Erythroblast (primary cell): ENCODE data around the gene LDLRAD4.
"Not testable (repeated sequence)": the region's sequence is repeated elsewhere in the genome, so short reads cannot be mapped to it uniquely, and the experiment has no call there.

ENCODE experiments used
- DNase-seq, 2 experiments: peaks; one replicate each; lab custom pipeline; 2025; lab: John Stamatoyannopoulos, UW
- GATA1 ChIP-seq: IDR thresholded peaks from 2 replicates; pipeline ENCODE4 v1.6.1; 2011; ENCODE audit warnings: low read depth, mild to moderate bottlenecking, control low read depth, low read length, moderate library complexity
- POLR2A ChIP-seq: IDR thresholded peaks from 2 replicates; pipeline ENCODE4 v1.6.1; 2011; ENCODE audit warnings: mild to moderate bottlenecking, low read length

The LDLRAD4 gene

DNA sequence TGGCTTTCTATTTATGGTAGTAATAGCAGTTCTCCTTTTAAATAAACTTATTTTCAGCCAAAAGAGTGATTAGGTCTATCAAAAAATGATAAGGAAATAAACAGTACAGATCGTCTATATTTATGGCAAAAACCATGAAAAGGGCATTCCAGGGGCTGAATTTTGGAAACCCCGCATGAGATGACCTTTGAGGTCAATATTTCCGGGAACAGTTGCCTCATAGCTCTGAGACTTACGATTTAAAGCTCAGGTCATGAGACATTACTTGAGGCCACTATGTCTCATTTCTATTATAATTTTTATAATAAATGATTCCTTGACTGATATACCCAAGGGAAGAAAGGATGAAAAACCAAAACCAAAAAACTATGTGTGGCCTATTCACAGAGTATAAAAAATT, 101.1 kb downstream of the LDLRAD4 start:
- TF ChIP-seq POLR2A: no peak
- TF ChIP-seq GATA1: no peak
- DNase-seq: no peak

- DNase-seq: no peak
- no peak for TF ChIP-seq GATA1
- no peak for TF ChIP-seq POLR2A
Observed at GRCh38 chr18:13320096-13320495, 101.5 kb downstream of the LDLRAD4 start.

DNA sequence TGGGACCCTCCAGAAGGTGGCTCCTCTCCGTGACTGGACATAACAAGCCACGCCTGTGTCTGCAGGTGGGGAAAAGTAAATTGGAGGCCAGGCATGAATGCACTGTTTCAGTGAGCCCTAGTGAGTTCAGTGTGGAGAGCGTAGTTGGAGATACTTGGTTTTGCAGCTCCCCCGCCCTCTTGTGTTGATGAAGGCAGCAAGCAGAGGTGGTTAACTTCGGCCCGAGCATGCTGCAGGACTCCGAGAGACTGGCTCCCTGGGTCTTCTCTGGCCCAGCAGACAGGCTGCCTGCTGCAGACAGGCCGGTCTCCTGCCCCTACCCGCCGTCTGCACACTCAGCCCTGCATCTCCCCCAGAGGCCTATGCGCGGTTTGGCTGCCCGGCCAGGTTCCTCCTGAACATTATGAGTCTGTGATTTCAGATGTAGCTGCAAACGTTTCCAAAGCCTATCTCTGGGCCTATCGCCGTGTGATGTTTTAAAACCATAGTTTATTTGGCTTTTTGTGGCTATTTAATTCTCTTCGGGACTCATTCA, 102.4 kb downstream of the LDLRAD4 start:
- DNase-seq: no peak

DNA sequence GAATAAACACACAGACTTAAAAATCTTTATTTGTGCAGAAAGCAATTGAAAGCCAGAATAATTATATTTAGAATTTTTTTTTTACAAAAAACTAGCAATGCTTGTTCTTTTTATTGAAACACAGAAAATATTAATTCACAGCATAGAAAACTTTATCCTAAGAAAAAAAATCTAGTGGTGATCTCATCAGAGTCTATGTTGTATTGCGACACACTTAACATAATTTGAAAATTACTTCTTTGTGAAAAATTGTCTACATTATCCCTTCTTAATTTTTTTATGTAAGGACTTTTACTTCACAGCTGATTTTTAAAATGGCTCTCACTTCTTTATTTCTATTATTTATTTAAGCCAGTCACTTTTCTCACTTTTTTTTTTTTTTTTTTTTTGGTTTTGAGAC, 103.4 kb downstream of the LDLRAD4 start:
- TF ChIP-seq GATA1 (no peak), POLR2A (no peak)
- DNase-seq: no peak

More for the DNA sequence above, 102.4 kb downstream of the LDLRAD4 start:
- TF ChIP-seq POLR2A (no peak), GATA1 (no peak)

DNA sequence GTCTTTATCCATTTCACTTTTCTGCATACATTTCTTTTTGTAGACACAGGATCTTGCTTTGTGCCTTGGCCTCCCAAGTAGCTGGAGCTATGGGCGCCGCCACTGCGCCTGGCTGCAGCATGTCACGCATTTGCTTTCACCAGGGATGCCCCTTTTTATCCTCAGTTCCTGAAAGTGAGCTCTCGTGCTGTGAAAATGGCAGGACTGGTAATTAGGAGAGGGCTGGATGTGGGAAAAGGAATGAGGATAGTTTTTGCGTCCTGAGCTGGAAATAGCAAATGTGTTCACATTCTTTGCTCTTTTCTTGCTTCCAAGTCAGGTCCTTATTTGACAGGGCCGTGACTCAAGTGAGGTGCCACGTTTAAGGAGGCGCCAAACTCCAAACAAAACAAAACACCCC, 104.6 kb downstream of the LDLRAD4 start:
- TF ChIP-seq GATA1 (no peak), POLR2A (no peak)
- no peak for DNase-seq

DNA sequence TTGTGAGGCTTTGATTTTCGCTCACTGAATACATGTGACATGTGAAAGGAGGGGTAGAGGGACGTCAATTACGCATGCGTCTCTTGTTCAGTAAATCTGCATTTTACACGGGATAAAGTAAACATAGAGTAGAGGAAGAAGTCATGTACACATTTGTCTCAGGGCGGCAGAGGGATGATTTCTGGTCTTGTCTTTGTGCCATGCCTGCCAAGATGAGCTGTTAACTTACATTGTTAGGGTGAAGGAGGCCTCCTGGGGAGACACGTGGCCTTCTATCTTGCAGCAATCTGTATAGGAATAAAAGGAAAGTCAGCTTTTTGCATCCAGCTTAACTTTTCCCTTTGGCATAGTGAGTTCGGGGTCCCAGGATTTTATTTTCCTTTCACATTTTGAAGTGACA, 106.3 kb downstream of the LDLRAD4 start:
- TF ChIP-seq GATA1 (no peak), POLR2A (no peak)
- DNase-seq: no peak

DNA sequence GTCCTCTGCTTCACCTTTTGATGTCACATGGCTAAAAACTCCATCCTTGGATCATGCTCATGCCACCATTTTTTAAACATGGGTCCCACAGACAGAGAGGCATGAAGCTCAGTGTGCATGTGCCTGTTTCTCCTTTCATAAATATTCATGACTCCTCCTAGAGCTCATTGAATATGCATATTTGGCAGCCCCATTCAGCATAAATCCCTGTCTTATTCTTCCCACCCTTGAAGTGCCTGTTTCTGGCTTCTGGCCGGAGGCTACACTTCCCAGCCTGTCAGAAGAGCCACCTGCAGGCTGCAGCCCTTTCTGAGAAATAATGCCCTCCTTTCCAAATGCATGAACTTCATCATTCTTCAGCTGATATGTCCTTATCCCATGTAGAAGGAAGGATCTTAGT, 109.7 kb downstream of the LDLRAD4 start:
- TF ChIP-seq GATA1 (no peak), POLR2A (no peak)
- no peak for DNase-seq

- TF ChIP-seq GATA1: no peak
- TF ChIP-seq POLR2A: no peak
Observed at GRCh38 chr18:13330996-13331395, 112.4 kb downstream of the LDLRAD4 start.

GRCh38 chr18:13331846-13332245, 113.3 kb downstream of the LDLRAD4 start:
- TF ChIP-seq POLR2A (no peak), GATA1 (no peak)
- no peak for DNase-seq

More at GRCh38 chr18:13330996-13331395, 112.4 kb downstream of the LDLRAD4 start:
- no peak for DNase-seq

GRCh38 chr18:13332874-13333273, 114.3 kb downstream of the LDLRAD4 start:
- no peak for TF ChIP-seq POLR2A
- TF ChIP-seq GATA1: no peak
- no peak for DNase-seq

DNA sequence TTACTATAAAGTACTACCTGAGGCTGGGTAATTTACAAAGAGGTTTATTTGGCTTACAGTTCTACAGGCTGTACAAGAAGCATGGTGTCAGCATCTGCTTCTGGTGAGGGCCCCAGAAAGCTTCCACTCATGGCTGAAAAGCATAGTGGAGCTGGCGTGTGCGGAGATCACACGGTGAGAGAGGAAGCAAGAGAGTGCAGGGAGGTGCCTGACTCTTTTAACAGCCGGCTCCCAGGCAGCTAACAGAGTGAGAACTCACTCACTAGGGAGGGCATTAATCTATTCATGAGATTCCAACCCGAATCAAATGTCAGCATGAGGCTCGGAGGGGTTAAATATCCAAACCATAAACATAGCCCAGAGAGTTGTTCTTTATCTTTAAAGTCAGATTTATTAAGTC, 117.3 kb downstream of the LDLRAD4 start:
- TF ChIP-seq GATA1: no peak
- TF ChIP-seq POLR2A: no peak
- no peak for DNase-seq

DNA sequence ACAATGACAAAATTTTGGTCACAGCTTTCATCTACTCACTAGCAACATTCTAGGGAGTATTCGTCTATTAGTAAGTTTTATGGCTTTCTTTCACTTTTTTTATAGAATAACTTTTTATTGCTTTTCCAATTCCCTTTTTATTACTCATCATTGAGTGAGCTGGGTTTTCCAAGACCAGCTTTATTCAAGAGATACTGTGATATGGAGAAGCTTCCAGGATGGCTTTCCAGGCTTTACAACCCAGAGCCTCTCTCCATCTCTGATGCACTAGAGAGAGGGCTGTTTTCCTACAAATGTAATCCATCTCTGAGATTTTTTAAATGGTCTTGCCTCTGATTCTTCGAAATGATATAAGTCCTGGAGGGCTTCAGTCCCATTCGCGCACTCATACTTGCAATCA, 118.3 kb downstream of the LDLRAD4 start:
- TF ChIP-seq POLR2A: no peak
- no peak for TF ChIP-seq GATA1
- no peak for DNase-seq

DNA sequence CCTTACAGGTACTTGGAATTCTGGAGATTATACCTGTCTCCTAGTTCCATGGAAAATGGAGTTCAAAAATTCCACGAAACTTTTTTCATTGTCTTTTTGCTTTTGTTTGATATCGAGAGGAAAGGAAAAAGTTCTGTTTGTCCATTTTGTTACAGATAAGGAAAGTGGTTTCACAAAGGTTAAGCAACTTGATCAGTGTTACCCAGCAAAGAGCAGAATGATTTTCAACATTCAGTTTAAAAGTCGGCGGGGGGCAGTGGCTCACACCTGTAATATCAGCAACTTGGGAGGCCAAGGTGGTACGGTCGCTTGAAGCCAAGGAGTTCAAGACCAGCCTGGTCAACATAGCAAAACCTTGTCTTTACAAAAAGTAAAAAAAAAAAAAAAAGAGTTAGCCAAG, 118.8 kb downstream of the LDLRAD4 start:
- no peak for TF ChIP-seq POLR2A
- TF ChIP-seq GATA1: no peak
- DNase-seq: no peak

DNA sequence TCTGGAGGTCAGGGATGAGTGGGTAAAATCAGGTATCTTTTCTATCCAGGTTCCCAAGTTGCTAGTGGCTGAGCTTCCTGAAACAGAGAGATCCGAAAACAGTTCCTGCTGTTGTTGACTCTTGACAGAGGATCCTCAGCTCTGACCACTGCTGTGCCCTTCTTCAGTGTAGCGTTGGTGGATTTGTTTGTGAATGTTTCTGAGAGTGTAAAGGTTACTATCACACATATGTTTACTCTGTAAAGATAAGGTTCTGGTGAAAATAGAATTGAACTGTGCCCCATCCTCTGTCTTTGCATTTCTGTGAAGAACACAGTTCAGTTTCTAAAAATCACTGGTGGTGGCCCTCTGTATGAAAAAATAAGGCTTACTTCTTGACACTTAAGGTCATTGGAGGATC, 119.8 kb downstream of the LDLRAD4 start:
- no peak for TF ChIP-seq GATA1
- TF ChIP-seq POLR2A: no peak
- no peak for DNase-seq

- DNase-seq: no peak
- no peak for TF ChIP-seq POLR2A
- TF ChIP-seq GATA1: no peak
Observed at GRCh38 chr18:13339653-13340052, 121.1 kb downstream of the LDLRAD4 start.

- not testable (repeated sequence) for DNase-seq
Observed at GRCh38 chr18:13346449-13346848, 127.9 kb downstream of the LDLRAD4 start.
